Measurements from ENCODE around the gene CELF4. TPM values are rescaled to one million over a fixed set of nuclear protein-coding genes. Genes with fewer than 3 reads are reported as not detected.

The CELF4 gene
- polyA plus RNA-seq, 1 experiment: not detected

- Histone ChIP-seq H3K27me3 (ENCODE audit: control insufficient read depth, insufficient read depth, low read length) (peaks cover 31% of the 10 kb centered on the region), H3K36me3 (ENCODE audit: control insufficient read depth, insufficient read depth, low read length) (no peaks in the 10 kb centered on the region), H3K4me3 (ENCODE audit: low read depth, low read length) (no peak overlapping the region)
- ChIA-PET POLR2A (no interaction called here), CTCF (interaction anchor here (1.1 kb wide), 1 partner anchor 424 kb away, joined by 4 read pairs; the partner anchor contains the start of genes KIAA1328 and TPGS2)
- TF ChIP-seq, protein P1, sequence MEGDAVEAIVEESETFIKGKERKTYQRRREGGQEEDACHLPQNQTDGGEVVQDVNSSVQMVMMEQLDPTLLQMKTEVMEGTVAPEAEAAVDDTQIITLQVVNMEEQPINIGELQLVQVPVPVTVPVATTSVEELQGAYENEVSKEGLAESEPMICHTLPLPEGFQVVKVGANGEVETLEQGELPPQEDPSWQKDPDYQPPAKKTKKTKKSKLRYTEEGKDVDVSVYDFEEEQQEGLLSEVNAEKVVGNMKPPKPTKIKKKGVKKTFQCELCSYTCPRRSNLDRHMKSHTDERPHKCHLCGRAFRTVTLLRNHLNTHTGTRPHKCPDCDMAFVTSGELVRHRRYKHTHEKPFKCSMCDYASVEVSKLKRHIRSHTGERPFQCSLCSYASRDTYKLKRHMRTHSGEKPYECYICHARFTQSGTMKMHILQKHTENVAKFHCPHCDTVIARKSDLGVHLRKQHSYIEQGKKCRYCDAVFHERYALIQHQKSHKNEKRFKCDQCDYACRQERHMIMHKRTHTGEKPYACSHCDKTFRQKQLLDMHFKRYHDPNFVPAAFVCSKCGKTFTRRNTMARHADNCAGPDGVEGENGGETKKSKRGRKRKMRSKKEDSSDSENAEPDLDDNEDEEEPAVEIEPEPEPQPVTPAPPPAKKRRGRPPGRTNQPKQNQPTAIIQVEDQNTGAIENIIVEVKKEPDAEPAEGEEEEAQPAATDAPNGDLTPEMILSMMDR (IDR thresholded peaks at IDR 0.05; ENCODE audit: insufficient read depth, low read depth, low read length): no peak
- DNase-seq (ENCODE audit: low read depth): no peak
Observed at GRCh38 chr18:37252854-37253393, 312.7 kb downstream of the CELF4 start.

- ChIA-PET CTCF (interaction anchor here (1.1 kb wide), 1 partner anchor 423 kb away, joined by 4 read pairs; the partner anchor contains the start of genes KIAA1328 and TPGS2), POLR2A (no interaction called here)
- DNase-seq (ENCODE audit: low read depth): no peak
- H3K4me3 ChIP-seq (ENCODE audit: low read depth, low read length): no peak overlapping the region
- peaks cover 30% of the 10 kb centered on the region for H3K27me3 ChIP-seq (ENCODE audit: control insufficient read depth, insufficient read depth, low read length)
- TF ChIP-seq, protein P1 (IDR thresholded peaks at IDR 0.05; ENCODE audit: insufficient read depth, low read depth, low read length): no peak
- H3K36me3 ChIP-seq (ENCODE audit: control insufficient read depth, insufficient read depth, low read length): no peaks in the 10 kb centered on the region
Observed at GRCh38 chr18:37252342-37252741, 313.3 kb downstream of the CELF4 start.

DNA sequence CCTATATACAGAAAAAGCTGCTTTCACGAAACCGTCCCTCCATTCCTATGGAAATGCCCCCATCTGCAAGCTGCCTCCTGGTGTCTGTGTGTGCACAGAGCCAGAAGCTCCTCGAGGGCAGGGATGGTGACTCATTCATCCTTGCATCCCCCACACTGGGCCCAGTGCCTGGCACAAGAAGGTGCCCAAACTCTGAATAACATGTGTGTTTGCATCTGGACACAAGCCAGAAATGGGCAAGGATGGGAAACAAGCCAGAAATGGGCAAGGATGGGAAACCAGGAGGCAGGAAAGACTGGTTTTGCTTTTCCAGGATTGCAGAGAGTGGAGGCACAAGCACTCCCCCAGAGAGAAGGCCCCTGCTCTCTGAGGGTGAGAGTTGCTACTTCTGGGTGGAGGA lies 313.9 kb downstream of the CELF4 start:
- TF ChIP-seq, protein P1 (IDR thresholded peaks at IDR 0.05; ENCODE audit: insufficient read depth, low read depth, low read length): no peak
- ChIA-PET CTCF (no interaction called here), POLR2A (no interaction called here)
- H3K4me3 ChIP-seq (ENCODE audit: low read depth, low read length): no peak overlapping the region
- no peak for DNase-seq (ENCODE audit: low read depth)
- no peaks in the 10 kb centered on the region for H3K36me3 ChIP-seq (ENCODE audit: control insufficient read depth, insufficient read depth, low read length)
- H3K27me3 ChIP-seq (ENCODE audit: control insufficient read depth, insufficient read depth, low read length): peaks cover 25% of the 10 kb centered on the region

- Histone ChIP-seq H3K36me3 (ENCODE audit: control insufficient read depth, insufficient read depth, low read length) (no peaks in the 10 kb centered on the region), H3K4me3 (ENCODE audit: low read depth, low read length) (no peak overlapping the region), H3K27me3 (ENCODE audit: control insufficient read depth, insufficient read depth, low read length) (peaks cover 17% of the 10 kb centered on the region)
- DNase-seq (ENCODE audit: low read depth): no peak
- TF ChIP-seq, protein P1 (IDR thresholded peaks at IDR 0.05; ENCODE audit: insufficient read depth, low read depth, low read length): no peak
- POLR2A ChIA-PET: no interaction called here
- CTCF ChIA-PET: no interaction called here
Observed at GRCh38 chr18:37249895-37250618, 315.5 kb downstream of the CELF4 start.

- ChIA-PET CTCF (no interaction called here), POLR2A (no interaction called here)
- Histone ChIP-seq H3K27me3 (ENCODE audit: control insufficient read depth, insufficient read depth, low read length) (peaks cover 11% of the 10 kb centered on the region), H3K36me3 (ENCODE audit: control insufficient read depth, insufficient read depth, low read length) (no peaks in the 10 kb centered on the region), H3K4me3 (ENCODE audit: low read depth, low read length) (no peak overlapping the region)
- TF ChIP-seq, protein P1 (IDR thresholded peaks at IDR 0.05; ENCODE audit: insufficient read depth, low read depth, low read length): no peak
- no peak for DNase-seq (ENCODE audit: low read depth)
Observed at GRCh38 chr18:37249171-37249886, 316.3 kb downstream of the CELF4 start.
